ENCODE measurements around the gene TAOK3.

GRCh38 chr12:118125743-118126118 is 247.0 kb downstream of the TAOK3 start:
- TF ChIP-seq CTCF (IDR thresholded peaks at IDR 0.05) = no peak
- TF ChIP-seq POLR2A (IDR thresholded peaks at IDR 0.05) = no peak

Data from Peyer's patch (tissue), 4 donors.